Epithelial cell of esophagus (primary cell): ENCODE results near the gene LYPLA2.
"Not testable (repeated sequence)": the region's sequence is repeated elsewhere in the genome, so short reads cannot be mapped to it uniquely, and the experiment has no call there.

Experiments used
- DNase-seq: peaks from one replicate; pipeline ENCODE4 v3.0.0; 2010; ENCODE audit warnings: low read depth
- H3K4me3 ChIP-seq: 2 replicates; pipeline ENCODE4 v1.5.1; 2011; ENCODE audit warnings: mild to moderate bottlenecking, low read length, control low read depth
- CTCF ChIP-seq: IDR thresholded peaks from 2 replicates; pipeline ENCODE4 v1.5.1; 2011; ENCODE audit warnings: low read depth, mild to moderate bottlenecking, low read length, control low read depth, inconsistent platforms; ENCODE audit not compliant: insufficient read depth; ENCODE audit errors: missing control alignments

Gene LYPLA2

GRCh38 chr1:23801876-23802275 is 10.9 kb downstream of the LYPLA2 start:
- no peak for TF ChIP-seq CTCF
- H3K4me3 ChIP-seq = no peak overlapping the region
- no peak for DNase-seq

GRCh38 chr1:23802809-23803342 is 11.9 kb downstream of the LYPLA2 start:
- H3K4me3 ChIP-seq, DNase-seq: not testable (repeated sequence)

GRCh38 chr1:23803674-23804073 is 12.7 kb downstream of the LYPLA2 start:
- TF ChIP-seq CTCF = no peak
- no peak for DNase-seq
- no peak overlapping the region for H3K4me3 ChIP-seq

- no peak overlapping the region for H3K4me3 ChIP-seq
- no peak for DNase-seq
- no peak for TF ChIP-seq CTCF
These were observed 13.4 kb downstream of the LYPLA2 start for GRCh38 chr1:23804183-23804835.

- DNase-seq = no peak
- no peak overlapping the region for H3K4me3 ChIP-seq
- no peak for TF ChIP-seq CTCF
These were observed 14.1 kb downstream of the LYPLA2 start for GRCh38 chr1:23805025-23805424.

- no peak for DNase-seq
- no peak overlapping the region for H3K4me3 ChIP-seq
- TF ChIP-seq CTCF = no peak
These were observed 15.3 kb downstream of the LYPLA2 start for GRCh38 chr1:23806280-23806679.

- no peak for TF ChIP-seq CTCF
- no peak overlapping the region for H3K4me3 ChIP-seq
- no peak for DNase-seq
These were observed 16.5 kb downstream of the LYPLA2 start for GRCh38 chr1:23807453-23807852.
